GM13976 (cell line): ENCODE results near the gene FLNA.

Experiments
- DNase-seq: peaks from one replicate; pipeline ENCODE4 v3.0.0; 2012; ENCODE audit warnings: low spot score
- in situ Hi-C: fragments of 300-500 bp; cut with MboI; formaldehyde crosslinking; loops from one replicate; pipeline ENCODE4 v1.12.0; 2022; ENCODE audit warnings: low sequenced_read_pairs, mixed read lengths, inconsistent platforms; ENCODE audit not compliant: unreplicated experiment
- TF ChIP-seq, protein P1 (sequence below): IDR thresholded peaks from 2 replicates; pipeline ENCODE4 v1.5.1; 2012; ENCODE audit warnings: borderline replicate concordance, mild to moderate bottlenecking; ENCODE audit not compliant: insufficient read depth; ENCODE audit errors: extremely low read depth, missing control alignments, control extremely low read depth

FLNA gene

DNA sequence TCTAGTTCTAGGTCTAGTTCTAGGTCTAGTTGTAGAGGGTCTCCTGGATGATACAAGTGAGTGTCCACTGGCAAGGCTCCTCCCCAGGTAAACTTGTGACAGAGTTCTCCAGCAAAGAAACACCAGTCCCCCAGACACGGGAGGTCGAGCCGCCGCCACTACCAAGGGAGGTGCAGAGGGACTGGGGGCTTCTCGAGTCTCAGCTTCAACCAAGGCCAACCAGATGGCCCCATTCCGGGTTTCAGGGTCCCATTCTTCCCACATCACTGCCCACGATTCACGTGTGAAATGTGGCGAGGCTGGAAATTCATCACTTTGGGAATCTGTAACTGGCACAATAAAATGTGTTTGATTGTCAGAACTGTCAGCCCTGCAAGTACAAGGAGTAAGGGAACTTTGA is 41.3 kb downstream of the FLNA start:
- TF ChIP-seq, protein P1, sequence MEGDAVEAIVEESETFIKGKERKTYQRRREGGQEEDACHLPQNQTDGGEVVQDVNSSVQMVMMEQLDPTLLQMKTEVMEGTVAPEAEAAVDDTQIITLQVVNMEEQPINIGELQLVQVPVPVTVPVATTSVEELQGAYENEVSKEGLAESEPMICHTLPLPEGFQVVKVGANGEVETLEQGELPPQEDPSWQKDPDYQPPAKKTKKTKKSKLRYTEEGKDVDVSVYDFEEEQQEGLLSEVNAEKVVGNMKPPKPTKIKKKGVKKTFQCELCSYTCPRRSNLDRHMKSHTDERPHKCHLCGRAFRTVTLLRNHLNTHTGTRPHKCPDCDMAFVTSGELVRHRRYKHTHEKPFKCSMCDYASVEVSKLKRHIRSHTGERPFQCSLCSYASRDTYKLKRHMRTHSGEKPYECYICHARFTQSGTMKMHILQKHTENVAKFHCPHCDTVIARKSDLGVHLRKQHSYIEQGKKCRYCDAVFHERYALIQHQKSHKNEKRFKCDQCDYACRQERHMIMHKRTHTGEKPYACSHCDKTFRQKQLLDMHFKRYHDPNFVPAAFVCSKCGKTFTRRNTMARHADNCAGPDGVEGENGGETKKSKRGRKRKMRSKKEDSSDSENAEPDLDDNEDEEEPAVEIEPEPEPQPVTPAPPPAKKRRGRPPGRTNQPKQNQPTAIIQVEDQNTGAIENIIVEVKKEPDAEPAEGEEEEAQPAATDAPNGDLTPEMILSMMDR, result no peak

DNA sequence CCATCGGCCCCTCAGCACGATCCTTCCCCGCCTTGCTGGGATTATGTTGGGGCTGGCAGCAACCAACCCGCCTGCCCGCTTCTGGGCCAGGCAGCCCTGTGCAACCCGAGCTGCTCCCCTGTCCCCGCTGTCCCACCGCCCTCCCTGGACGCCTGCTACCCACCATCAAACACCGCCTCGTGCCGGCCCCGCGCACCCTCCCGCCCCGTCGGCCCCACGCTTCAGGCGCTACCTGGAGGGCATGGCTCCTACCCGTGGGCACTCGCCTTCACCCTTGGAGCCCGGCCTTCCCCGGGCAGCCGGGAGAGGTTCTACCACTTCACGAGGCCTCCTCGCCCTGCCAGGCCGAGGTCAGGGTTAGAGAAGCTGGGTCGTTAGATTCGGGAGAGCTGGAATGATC is 41.9 kb downstream of the FLNA start:
- no peak for DNase-seq
- TF ChIP-seq, protein P1, result no peak
- in situ Hi-C loops, result no loop called here

More for the DNA sequence above, 41.3 kb downstream of the FLNA start:
- in situ Hi-C loops, result no loop called here
- DNase-seq, result no peak

DNA sequence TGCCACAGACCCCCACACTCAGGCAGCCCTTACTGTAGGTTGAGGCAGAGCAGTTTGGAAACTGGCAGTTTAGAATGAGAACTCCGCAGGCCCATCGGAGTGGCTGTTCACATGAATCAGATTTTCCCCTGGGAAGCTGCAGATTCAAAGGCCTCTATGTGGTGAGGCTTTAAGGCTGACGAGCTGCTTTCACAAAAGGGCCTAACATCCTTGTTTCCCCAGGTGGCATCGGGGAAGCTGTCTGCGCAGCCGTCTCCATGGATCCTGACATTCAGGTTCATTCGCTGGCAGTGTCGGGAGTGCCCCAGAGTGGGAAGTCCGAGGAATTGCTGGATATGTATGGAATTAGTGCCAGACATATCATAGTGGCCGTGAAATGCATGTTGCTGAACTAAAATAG is 45.1 kb downstream of the FLNA start:
- in situ Hi-C loops, result no loop called here
- TF ChIP-seq, protein P1, result no peak
- DNase-seq, result no peak

DNA sequence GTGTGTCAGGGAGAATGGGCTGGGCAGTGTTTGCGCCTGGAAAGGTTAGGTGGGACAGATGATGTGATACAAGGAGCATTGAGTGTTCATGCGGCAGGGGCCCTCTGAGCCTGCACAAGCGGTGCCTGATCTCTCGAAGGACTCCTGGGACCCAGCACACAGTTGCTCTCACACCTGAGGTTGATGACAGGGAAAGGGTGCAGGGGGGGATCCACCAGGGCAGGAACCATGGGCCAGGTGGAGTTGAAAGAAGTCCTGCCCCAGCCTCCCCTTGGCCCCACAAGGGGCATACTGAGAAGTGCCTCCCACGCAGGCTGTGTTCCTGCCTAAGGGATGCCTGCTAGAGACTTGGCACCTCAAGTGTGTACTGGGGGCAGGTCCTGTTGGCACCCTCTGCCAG is 45.8 kb downstream of the FLNA start:
- in situ Hi-C loops, result no loop called here
- no peak for DNase-seq
- TF ChIP-seq, protein P1, result no peak

DNA sequence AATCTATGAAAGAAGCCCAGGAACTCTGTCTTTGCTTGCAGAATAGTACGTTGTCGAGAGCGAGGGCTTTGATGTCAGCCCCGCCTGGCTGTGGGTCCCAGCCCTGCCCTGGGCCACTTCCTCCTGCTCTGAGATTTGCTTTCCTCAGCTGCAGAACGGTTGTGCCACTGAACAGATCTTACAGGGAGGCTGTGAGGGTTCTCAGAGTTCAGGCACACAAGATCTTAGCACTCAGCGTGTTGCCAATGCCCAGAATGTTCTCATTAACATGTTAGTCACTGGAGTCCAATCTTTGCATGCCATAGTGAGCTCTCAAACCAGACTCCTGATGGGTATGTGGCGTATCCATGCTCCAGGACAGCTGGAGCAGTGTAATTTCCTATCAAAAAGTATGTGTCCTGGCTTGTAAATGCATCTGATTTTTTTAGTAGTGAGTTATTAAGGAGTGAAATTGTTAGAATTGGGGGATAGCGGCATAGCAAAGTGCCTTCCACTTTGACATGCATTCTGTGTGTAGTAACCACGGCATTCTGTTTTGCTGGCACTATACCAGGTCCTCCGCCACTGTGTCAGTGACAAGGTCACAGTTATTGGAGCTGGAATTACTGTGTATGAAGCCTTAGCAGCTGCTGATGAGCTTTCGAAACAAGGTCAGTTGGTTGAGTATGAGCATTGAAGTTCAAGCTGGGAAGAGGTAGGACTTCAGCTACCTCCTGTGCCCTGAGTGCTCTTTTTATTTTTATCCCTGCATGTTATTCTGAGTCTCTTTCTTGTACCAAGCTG is 47.2 kb downstream of the FLNA start:
- in situ Hi-C loops, result no loop called here

DNA sequence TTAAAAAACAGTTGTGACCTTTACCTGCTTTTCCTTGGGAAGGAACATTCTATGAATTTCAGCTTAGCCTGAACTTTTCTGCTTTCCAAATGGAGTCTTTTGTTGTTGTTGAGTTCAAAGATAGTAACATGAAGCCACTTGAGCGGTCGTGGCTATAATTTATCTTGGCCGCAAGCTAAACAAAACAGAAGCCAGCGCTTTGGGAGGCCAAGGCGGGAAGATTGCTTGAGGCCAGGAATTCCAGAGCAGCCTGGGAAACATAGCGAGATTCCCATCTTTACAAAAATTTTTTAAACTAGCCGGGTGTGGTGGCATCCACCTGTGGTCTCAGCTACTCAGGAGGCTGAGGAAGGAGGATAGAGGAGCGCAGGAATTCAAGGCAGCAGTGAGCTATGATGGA is 48.9 kb downstream of the FLNA start:
- no peak for DNase-seq
- in situ Hi-C loops, result no loop called here
- TF ChIP-seq, protein P1, result no peak

More for the DNA sequence above, 47.2 kb downstream of the FLNA start:
- no peak for DNase-seq
- TF ChIP-seq, protein P1, result no peak
